ENCODE measurements around the gene FAM24B.

Gene FAM24B

DNA sequence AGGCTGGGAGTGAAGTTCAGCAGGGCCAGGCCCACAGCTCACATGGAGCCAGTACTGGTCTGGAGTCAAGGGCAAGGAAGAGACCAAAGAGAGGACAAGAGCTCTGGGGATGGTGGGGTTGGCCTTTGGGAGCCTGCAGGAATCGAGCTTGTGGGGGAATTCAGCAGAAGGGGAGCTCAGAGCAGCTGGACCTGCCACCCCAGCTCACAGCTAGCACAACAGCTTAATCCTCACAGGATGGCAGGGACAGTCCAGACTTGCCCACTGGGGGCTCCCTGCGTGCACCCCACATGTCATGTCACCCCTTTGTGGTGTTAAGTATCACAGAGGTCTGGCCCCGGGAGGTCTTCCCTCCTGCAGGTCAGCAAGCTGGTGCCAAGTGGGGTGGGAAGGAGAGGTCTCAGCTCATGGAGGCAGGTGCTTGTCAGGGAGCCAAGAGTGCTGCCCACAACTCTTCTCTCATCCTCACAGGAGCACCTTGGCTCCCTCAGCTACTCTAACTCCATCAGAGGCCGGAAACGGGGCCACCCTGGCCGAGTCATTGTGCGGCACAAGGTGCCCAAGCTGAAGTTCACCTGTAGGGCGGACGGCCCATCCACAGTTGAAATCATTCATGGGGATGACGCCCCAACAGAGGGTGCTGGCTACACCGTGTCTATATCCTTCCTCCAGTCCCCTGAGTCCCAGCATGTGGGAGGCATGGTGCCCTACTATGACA is 56.2 kb downstream of the FAM24B start:
- no peak overlapping the region for H3K4me3 ChIP-seq (replicated peaks in 1 of 2; ENCODE audit: low read depth in 2 of 2, low read length in 2 of 2)
- no peak for DNase-seq (ENCODE audit: low read depth in 2 of 2)
- TF ChIP-seq, protein P1, sequence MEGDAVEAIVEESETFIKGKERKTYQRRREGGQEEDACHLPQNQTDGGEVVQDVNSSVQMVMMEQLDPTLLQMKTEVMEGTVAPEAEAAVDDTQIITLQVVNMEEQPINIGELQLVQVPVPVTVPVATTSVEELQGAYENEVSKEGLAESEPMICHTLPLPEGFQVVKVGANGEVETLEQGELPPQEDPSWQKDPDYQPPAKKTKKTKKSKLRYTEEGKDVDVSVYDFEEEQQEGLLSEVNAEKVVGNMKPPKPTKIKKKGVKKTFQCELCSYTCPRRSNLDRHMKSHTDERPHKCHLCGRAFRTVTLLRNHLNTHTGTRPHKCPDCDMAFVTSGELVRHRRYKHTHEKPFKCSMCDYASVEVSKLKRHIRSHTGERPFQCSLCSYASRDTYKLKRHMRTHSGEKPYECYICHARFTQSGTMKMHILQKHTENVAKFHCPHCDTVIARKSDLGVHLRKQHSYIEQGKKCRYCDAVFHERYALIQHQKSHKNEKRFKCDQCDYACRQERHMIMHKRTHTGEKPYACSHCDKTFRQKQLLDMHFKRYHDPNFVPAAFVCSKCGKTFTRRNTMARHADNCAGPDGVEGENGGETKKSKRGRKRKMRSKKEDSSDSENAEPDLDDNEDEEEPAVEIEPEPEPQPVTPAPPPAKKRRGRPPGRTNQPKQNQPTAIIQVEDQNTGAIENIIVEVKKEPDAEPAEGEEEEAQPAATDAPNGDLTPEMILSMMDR (IDR thresholded peaks at IDR 0.05; ENCODE audit: low read depth, low read length), result no peak

DNA sequence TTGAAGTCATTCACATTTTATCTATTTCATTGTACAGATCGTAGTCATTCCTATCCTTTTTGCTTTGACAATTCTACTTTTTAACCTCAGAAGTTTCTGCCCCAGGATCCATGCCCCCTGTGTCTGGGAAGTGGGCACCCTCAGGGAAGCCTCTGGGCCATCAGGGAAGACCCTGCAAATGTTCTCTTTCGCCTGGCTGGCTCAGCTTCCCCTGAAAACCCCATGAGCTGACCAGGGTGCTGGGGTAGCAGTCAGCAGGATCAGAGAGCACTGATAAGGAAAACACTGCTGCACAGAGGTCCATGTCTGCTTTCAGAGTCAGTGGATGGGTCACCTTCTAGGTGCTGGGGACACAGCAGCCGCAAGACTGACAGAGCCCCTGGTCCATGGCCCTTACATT is 57.6 kb downstream of the FAM24B start:
- TF ChIP-seq, protein P1 (IDR thresholded peaks at IDR 0.05; ENCODE audit: low read depth, low read length), result no peak

DNA sequence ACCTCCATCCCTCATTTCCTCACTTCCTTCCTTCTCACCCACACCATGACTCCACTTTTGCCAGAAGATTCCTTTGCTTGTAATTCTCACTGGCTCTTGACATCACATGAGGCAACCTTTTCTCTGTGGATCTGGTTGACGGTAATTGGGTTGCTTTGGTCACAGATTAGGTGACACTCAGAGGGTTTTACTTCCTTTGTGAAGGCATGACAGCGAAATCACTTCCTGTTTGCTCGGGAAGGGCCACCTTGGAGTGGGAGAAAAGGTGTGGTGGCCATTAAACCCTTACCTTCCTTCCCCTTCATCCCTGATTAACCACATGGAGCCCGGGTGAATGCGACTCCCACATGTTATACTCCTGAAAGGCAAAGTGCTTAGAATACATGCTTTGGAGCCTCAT is 63.9 kb downstream of the FAM24B start:
- TF ChIP-seq, protein P1 (IDR thresholded peaks at IDR 0.05; ENCODE audit: low read depth, low read length), result no peak
- H3K4me3 ChIP-seq (replicated peaks in 1 of 2; ENCODE audit: low read depth in 2 of 2, low read length in 2 of 2), result no peak overlapping the region
- DNase-seq (ENCODE audit: low read depth in 2 of 2), result no peak

More for the DNA sequence above, 57.6 kb downstream of the FAM24B start:
- H3K4me3 ChIP-seq (replicated peaks in 1 of 2; ENCODE audit: low read depth in 2 of 2, low read length in 2 of 2), result no peak overlapping the region
- DNase-seq (ENCODE audit: low read depth in 2 of 2), result no peak

DNA sequence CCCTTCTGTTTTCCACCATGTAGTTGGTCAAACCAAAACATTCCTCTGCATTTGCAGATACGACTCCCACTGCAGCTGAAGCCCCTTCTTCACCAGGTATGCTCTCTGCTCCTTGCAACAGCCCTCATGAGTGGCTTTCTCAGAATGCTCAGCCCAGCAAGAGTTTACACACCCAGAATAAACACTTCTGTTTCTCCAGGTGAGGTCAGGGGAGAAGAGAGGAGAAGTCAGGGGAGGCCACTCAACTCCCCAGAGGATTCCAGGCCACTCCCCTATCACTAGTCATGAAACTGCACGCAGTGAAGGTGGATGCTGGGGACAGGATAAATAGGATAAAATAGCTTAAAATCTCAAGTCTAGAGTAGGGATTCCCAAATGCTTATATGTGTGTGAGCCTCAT is 64.9 kb downstream of the FAM24B start:
- no peak overlapping the region for H3K4me3 ChIP-seq (replicated peaks in 1 of 2; ENCODE audit: low read depth in 2 of 2, low read length in 2 of 2)
- DNase-seq (ENCODE audit: low read depth in 2 of 2), result no peak
- TF ChIP-seq, protein P1 (IDR thresholded peaks at IDR 0.05; ENCODE audit: low read depth, low read length), result no peak

DNA sequence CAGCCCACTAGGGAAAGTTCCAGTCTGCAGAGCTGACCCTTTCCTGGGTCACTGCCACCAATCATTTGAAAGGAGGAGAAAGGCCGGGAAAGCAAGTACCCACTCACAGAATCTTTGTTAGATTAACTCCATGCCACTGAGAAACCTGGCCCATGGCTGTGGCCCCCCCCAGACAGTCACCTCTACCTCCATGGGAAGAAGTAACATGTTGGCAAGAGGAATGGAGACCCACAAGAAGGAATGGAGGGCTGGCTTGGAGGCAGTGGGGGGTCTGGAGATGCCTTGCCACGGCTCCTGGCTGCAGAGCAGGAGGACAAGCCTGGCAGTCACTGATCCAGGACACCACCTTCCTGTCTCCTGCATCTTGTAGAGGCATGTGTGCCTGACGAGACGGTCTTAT is 66.6 kb downstream of the FAM24B start:
- TF ChIP-seq, protein P1 (IDR thresholded peaks at IDR 0.05; ENCODE audit: low read depth, low read length), result no peak
- no peak overlapping the region for H3K4me3 ChIP-seq (replicated peaks in 1 of 2; ENCODE audit: low read depth in 2 of 2, low read length in 2 of 2)
- no peak for DNase-seq (ENCODE audit: low read depth in 2 of 2)

DNA sequence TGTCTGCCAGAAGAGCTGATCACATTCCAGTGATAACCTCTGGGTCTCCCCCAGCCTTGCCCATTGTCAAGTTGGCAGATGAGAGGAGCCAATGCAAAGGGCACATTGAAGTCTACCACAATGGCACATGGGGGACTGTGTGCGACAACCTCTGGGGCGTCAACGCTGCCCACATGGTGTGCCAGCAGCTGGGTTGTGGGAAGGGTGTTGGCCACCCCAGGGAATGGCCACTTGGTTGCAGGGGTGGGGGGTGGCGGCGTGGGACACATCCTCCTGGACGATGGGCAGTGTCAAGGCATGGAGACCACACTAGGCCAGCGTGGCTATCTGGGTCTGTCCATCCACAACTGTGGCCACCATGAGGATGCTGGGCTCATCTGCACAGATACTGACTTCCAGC is 77.1 kb downstream of the FAM24B start:
- no peak for DNase-seq (ENCODE audit: low read depth in 2 of 2)
- TF ChIP-seq, protein P1 (IDR thresholded peaks at IDR 0.05; ENCODE audit: low read depth, low read length), result no peak
- H3K4me3 ChIP-seq (replicated peaks in 1 of 2; ENCODE audit: low read depth in 2 of 2, low read length in 2 of 2), result no peak overlapping the region

Measured in cardiac fibroblast (primary cell).